NCI-H2081 (cell line): Measurements from ENCODE around the gene FHL3.
"Not testable (repeated sequence)": the region's sequence is repeated elsewhere in the genome, so short reads cannot be mapped to it uniquely, and the experiment has no call there.

Experiments
- DNase-seq, 2 experiments: peaks; one replicate each; lab custom pipeline; 2025; lab: John Stamatoyannopoulos, UW

Gene FHL3

GRCh38 chr1:37987679-37988078 is 17.6 kb downstream of the FHL3 start:
- no peak for DNase-seq

GRCh38 chr1:37983546-37983945 is 21.8 kb downstream of the FHL3 start:
- no peak for DNase-seq

- no peak for DNase-seq
Observed at GRCh38 chr1:37978541-37978940, 26.8 kb downstream of the FHL3 start.

GRCh38 chr1:37975083-37975482 is 30.2 kb downstream of the FHL3 start:
- peak; percentile 55 to 58 for DNase-seq

- DNase-seq: no peak
Observed at GRCh38 chr1:37974567-37974966, 30.7 kb downstream of the FHL3 start.

GRCh38 chr1:37973684-37974083 is 31.6 kb downstream of the FHL3 start:
- not testable (repeated sequence) for DNase-seq

GRCh38 chr1:37965301-37965700 is 40.0 kb downstream of the FHL3 start:
- DNase-seq: no peak

- not testable (repeated sequence) for DNase-seq
Observed at GRCh38 chr1:37964106-37964505, 41.2 kb downstream of the FHL3 start.

- no peak for DNase-seq
Observed at GRCh38 chr1:37958690-37959089, 46.6 kb downstream of the FHL3 start.

GRCh38 chr1:37955685-37956084 is 49.6 kb downstream of the FHL3 start:
- DNase-seq: no peak

- DNase-seq: peak in 1 of 2 experiments; percentile 12
Observed at GRCh38 chr1:37954316-37954971, 50.9 kb downstream of the FHL3 start.

- no peak for DNase-seq
Observed at GRCh38 chr1:37952738-37953137, 52.6 kb downstream of the FHL3 start.

GRCh38 chr1:37951783-37952624 is 53.3 kb downstream of the FHL3 start:
- no peak for DNase-seq

GRCh38 chr1:37951041-37951782 is 54.1 kb downstream of the FHL3 start:
- DNase-seq: no peak

GRCh38 chr1:37949524-37950152 is 55.7 kb downstream of the FHL3 start:
- DNase-seq: no peak

- no peak for DNase-seq
Observed at GRCh38 chr1:37948841-37949240, 56.5 kb downstream of the FHL3 start.

- no peak for DNase-seq
Observed at GRCh38 chr1:37948166-37948565, 57.1 kb downstream of the FHL3 start.

- no peak for DNase-seq
Observed at GRCh38 chr1:37947364-37947763, 58.0 kb downstream of the FHL3 start.
